OCI-LY1 (cell line): Measurements from ENCODE around the gene NCKAP5L.

ENCODE experiments used
- H2AFZ ChIP-seq: fragments of 200-600 bp; sonication (generic), shearing (Covaris generic); 2 replicates; pipeline ENCODE4 v1.6.0; 2014; ENCODE audit warnings: antibody characterized with exemption, mild to moderate bottlenecking, low read length
- H3F3A ChIP-seq: fragments of 200-600 bp; sonication (generic), shearing (Covaris generic); 2 replicates; pipeline ENCODE4 v1.6.0; 2014; ENCODE audit warnings: mild to moderate bottlenecking, antibody characterized with exemption, low read length, moderate library complexity; ENCODE audit not compliant: insufficient read depth
- H3K27ac ChIP-seq: fragments of 200-600 bp; sonication (generic); 2 replicates; pipeline ENCODE4 v1.5.1; 2014; ENCODE audit warnings: low read length, mixed run types, mild to moderate bottlenecking, low read depth; ENCODE audit not compliant: poor library complexity, severe bottlenecking
- H3K27me3 ChIP-seq: fragments of 200-600 bp; sonication (generic); 2 replicates; pipeline ENCODE4 v1.6.0; 2014; ENCODE audit warnings: antibody characterized with exemption, mild to moderate bottlenecking, low read length, moderate library complexity; ENCODE audit not compliant: insufficient read depth
- H3K36me3 ChIP-seq: fragments of 200-600 bp; sonication (generic); 2 replicates; pipeline ENCODE4 v1.6.1; 2014; ENCODE audit warnings: mild to moderate bottlenecking, antibody characterized with exemption, low read length, moderate library complexity, mixed read lengths; ENCODE audit not compliant: insufficient read depth
- H3K4me1 ChIP-seq: fragments of 200-600 bp; sonication (generic); 2 replicates; pipeline ENCODE4 v1.5.1; 2014; ENCODE audit warnings: mild to moderate bottlenecking, low read length, moderate library complexity; ENCODE audit not compliant: insufficient read depth, severe bottlenecking
- H3K4me2 ChIP-seq: fragments of 200-600 bp; sonication (generic), shearing (Covaris generic); 2 replicates; pipeline ENCODE4 v1.6.1; 2014; ENCODE audit warnings: low read length
- H3K4me3 ChIP-seq: fragments of 200-600 bp; sonication (generic); 2 replicates; pipeline ENCODE4 v1.5.1; 2014; ENCODE audit warnings: low read length, low read depth, mild to moderate bottlenecking, mixed read lengths; ENCODE audit not compliant: poor library complexity, severe bottlenecking
- H3K79me2 ChIP-seq: fragments of 200-600 bp; shearing (Covaris generic); 2 replicates; pipeline ENCODE4 v1.6.1; 2016; ENCODE audit warnings: mixed run types, low read length, mixed read lengths; ENCODE audit not compliant: insufficient read depth
- H3K9ac ChIP-seq: fragments of 200-600 bp; sonication (generic), shearing (Covaris generic); 2 replicates; pipeline ENCODE4 v1.6.1; 2014; ENCODE audit warnings: mild to moderate bottlenecking, low read length, mixed read lengths
- H3K9me2 ChIP-seq: fragments of 200-600 bp; sonication (generic), shearing (Covaris generic); 2 replicates; pipeline ENCODE4 v1.6.1; 2014; ENCODE audit warnings: low read depth, mild to moderate bottlenecking, low read length, mixed read lengths
- H3K9me3 ChIP-seq: fragments of 200-600 bp; shearing (Covaris generic); 2 replicates; pipeline ENCODE4 v1.6.1; 2014; ENCODE audit warnings: low read length, mixed read lengths
- H4K20me1 ChIP-seq: fragments of 200-600 bp; sonication (generic), shearing (Covaris generic); 2 replicates; pipeline ENCODE4 v1.6.0; 2016; ENCODE audit warnings: mild to moderate bottlenecking, low read length; ENCODE audit not compliant: insufficient read depth
- CTCF ChIP-seq: fragments of 200-600 bp; sonication (generic), shearing (Covaris generic); IDR thresholded peaks from 2 replicates; pipeline ENCODE4 v1.5.1; 2017; ENCODE audit warnings: mild to moderate bottlenecking, antibody characterized with exemption, low read length, moderate library complexity, mixed read lengths
- EZH2 ChIP-seq: fragments of 200-600 bp; sonication (generic), shearing (Covaris generic); IDR thresholded peaks from 2 replicates; pipeline ENCODE4 v1.8.0; 2017; ENCODE audit warnings: borderline replicate concordance, mixed run types, mild to moderate bottlenecking, antibody characterized with exemption, low read length, moderate library complexity, mixed read lengths

Gene NCKAP5L

GRCh38 chr12:49866859-49867569 is 38.8 kb upstream of the NCKAP5L start:
- Histone ChIP-seq H3K27ac (no peak overlapping the region), H3K9me2 (no peaks in the 10 kb centered on the region), H3K79me2 (no peaks in the 10 kb centered on the region), H2AFZ (no peak overlapping the region), H3K4me1 (no peaks in the 10 kb centered on the region), H3K36me3 (no peaks in the 10 kb centered on the region), H3K4me3 (no peak overlapping the region), H3K27me3 (no peaks in the 10 kb centered on the region; the same call in 1 of the 2 replicates), H3K9ac (no peak overlapping the region), H3K9me3 (no peaks in the 10 kb centered on the region), H3F3A (no peaks in the 10 kb centered on the region), H3K4me2 (no peak overlapping the region), H4K20me1 (no peaks in the 10 kb centered on the region)
- TF ChIP-seq EZH2 = no peak
- peak; percentile 92 for TF ChIP-seq CTCF

GRCh38 chr12:49865782-49866135 is 37.5 kb upstream of the NCKAP5L start:
- Histone ChIP-seq H4K20me1 (no peaks in the 10 kb centered on the region), H3K9ac (no peak overlapping the region), H3K4me1 (no peaks in the 10 kb centered on the region), H3K79me2 (no peaks in the 10 kb centered on the region), H3K27me3 (no peaks in the 10 kb centered on the region; the same call in 1 of the 2 replicates), H3K9me2 (no peaks in the 10 kb centered on the region), H3K9me3 (no peaks in the 10 kb centered on the region), H3F3A (no peaks in the 10 kb centered on the region), H3K4me2 (no peak overlapping the region), H3K36me3 (no peaks in the 10 kb centered on the region), H3K4me3 (no peak overlapping the region), H2AFZ (no peak overlapping the region), H3K27ac (no peak overlapping the region)
- TF ChIP-seq CTCF (no peak), EZH2 (no peak)

GRCh38 chr12:49865109-49865781 is 37.0 kb upstream of the NCKAP5L start:
- Histone ChIP-seq H4K20me1 (no peaks in the 10 kb centered on the region), H3K4me3 (no peak overlapping the region), H3K4me1 (no peaks in the 10 kb centered on the region), H3F3A (no peaks in the 10 kb centered on the region), H3K9ac (no peak overlapping the region), H3K79me2 (no peaks in the 10 kb centered on the region), H3K9me2 (no peaks in the 10 kb centered on the region), H2AFZ (no peak overlapping the region), H3K9me3 (no peaks in the 10 kb centered on the region), H3K27me3 (no peaks in the 10 kb centered on the region; the same call in 1 of the 2 replicates), H3K36me3 (no peaks in the 10 kb centered on the region), H3K4me2 (no peak overlapping the region), H3K27ac (no peak overlapping the region)
- TF ChIP-seq EZH2 = no peak
- no peak for TF ChIP-seq CTCF
